NCI-H82 treated with DMSO at 0.1 percent for 48 hours (cell line): Measurements from ENCODE around the gene KRTAP5-5.
"Not testable (repeated sequence)": the region's sequence is repeated elsewhere in the genome, so short reads cannot be mapped to it uniquely, and the experiment has no call there.

Source experiments
- DNase-seq: peaks from one replicate; lab custom pipeline; 2025; ENCODE audit not compliant: unreplicated experiment; lab: John Stamatoyannopoulos, UW

KRTAP5-5 gene, protein sequence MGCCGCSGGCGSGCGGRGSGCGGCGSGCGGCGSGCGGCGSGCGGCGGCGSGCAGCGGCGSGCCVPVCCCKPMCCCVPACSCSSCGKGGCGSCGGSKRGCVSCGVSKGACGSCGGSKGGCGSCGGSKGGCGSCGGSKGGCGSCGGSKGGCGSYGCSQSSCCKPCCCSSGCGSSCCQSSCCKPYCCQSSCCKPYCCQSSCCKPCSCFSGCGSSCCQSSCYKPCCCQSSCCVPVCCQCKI

DNA sequence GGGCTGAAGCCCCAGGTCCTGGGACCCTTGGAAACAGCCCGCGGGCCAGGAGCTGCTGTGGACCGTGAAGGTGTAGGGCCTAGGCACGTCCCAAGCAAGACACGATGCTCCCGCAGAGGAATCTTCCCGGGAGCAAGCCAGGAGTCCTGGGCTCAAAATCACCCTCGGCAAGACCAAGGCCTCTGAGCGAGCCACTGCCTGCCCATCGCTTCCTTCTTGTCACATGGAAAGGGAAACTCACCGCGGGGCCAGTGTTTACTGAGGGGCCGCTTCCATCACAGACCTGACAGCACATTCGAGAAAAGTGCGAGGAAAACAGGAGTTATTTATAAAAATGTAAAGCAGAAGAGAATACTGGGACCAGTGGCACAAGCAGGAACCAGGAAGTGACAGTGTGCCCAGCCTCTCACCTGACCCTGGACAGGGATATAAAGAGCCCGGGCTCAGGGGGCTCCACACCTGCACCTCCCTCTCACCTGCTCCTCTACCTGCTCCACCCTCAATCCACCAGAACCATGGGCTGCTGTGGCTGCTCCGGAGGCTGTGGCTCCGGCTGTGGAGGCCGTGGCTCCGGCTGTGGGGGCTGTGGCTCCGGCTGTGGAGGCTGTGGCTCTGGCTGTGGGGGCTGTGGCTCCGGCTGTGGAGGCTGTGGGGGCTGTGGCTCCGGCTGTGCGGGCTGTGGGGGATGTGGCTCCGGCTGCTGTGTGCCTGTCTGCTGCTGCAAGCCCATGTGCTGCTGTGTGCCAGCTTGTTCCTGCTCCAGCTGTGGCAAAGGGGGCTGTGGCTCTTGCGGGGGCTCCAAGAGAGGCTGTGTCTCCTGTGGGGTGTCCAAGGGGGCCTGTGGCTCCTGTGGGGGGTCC, at the start of gene KRTAP5-5:
KRTAP5-5 (plus strand) TSS at position 450 of the 860 bp plus-strand sequence; CDS start at position 516, 66 bp downstream.
- DNase-seq, result no peak

DNA sequence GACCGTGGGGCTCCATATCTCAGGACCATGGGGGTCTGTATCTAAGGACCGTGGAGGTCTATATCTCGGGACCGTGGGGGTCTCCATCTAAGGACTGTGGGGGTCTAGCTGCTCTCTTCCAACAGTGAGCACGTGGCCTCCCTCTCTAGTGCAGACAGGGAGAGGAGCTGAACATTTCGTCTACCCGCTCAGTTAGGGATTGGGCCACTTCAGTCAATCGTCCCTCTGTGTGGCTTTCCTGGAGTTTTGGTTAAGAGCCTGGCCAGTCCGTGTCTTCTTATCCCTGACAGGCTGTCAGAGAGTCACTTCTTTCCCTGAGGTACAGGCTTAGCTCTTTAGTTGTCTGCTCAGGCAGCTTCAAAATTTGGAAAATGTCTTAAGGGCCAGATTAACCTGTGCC, 47.6 kb upstream of the KRTAP5-5 start:
- DNase-seq, result no peak

DNA sequence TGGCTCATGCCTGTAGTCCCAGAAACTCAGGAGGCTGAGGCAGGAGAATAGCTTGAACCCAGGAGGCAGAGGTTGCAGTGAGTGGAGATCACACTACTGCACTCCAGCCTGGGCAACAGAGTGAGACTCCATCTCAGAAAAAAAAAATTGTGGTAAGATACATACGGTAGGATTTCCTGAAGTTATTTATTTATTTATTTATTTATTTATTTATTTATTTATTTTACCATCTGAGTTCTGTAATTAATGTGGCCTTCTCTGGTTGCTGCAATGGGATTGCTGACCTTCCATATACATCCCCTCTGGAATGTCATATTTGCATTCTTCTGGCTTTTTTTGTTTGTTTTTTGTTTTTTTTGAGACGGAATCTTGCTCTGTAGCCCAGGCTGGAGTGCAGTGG, 46.7 kb upstream of the KRTAP5-5 start:
- not testable (repeated sequence) for DNase-seq

DNA sequence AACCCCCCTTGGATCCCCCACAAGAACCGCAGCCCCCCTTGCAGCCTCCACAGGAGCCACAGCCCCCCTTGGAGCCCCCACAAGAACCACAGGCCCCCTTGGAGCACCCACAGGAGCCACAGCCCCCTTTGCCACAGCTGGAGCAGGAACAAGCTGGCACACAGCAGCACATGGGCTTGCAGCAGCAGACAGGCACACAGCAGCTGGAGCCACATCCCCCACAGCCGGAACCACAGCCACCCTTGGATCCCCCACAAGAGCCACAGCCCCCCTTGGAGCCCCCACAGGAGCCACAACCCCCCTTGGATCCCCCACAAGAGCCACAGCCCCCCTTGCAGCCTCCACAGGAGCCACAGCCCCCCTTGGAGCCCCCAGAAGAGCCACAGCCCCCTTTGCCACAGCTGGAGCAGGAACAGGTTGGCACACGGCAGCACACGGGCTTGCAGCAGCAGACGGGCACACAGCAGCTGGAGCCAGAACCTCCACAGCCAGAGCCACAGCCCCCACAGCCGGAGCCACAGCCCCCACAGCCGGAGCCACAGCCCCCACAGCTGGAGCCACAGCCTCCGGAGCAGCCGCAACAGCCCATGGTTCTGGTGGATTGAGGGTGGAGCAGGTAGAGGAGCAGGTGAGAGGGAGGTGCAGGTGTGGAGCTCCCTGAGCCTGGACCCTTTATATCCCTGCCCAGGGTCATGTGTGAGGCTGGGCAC, 44.8 kb upstream of the KRTAP5-5 start, which contains the start of gene KRTAP5-1:
KRTAP5-1 (minus strand) TSS at position 623 of the 710 bp plus-strand sequence; CDS start at position 589, 34 bp downstream.
- DNase-seq, result not testable (repeated sequence)

DNA sequence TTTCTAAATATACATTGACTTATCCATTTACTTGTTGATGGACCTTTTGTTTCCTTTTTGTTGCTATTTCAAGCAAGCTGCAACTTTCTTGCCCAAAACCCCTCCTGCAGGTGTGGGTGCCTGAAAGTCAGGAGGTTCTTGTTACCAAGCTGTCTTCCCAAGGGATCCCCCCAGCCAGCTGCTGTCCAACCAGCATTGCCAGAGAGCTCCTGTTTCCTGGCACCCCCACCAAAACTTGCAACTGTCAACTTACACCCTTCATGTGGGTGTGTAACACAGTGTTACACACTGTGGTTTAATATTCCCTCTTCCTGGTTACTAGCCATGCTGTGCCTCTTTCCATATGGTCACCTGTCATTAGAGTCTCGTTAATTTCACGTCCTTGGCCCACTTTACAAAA, 42.9 kb upstream of the KRTAP5-5 start:
- DNase-seq, result no peak

DNA sequence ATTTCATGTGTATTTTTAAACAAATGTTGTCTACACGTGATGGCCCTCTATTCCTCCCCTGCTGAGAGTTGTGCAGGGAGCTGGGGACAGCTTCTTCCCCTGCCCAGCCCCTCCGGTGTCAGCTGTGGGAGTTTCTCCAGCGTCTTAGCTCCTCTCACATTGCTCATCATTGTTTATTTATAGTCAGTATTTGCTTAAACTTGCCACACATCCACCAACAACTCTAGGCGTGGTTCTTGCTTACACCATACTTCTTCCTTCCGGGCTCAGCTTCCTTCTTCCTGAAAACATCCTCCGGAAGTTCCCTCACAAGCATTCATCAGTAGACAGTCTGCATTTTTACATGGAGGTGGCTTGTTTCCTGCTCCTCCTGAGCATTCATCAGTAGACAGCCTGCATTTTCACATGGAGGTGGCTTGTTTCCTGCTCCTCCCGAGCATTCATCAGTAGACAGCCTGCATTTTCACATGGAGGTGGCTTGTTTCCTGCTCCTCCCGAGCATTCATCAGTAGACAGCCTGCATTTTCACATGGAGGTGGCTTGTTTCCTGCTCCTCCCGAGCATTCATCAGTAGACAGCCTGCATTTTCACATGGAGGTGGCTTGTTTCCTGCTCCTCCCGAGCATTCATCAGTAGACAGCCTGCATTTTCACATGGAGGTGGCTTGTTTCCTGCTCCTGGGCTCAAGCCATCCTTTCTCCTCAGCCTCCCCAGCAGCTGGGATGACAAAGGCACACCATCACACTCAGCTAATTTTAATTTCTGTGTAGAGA, 40.2 kb upstream of the KRTAP5-5 start:
- DNase-seq, result not testable (repeated sequence)

DNA sequence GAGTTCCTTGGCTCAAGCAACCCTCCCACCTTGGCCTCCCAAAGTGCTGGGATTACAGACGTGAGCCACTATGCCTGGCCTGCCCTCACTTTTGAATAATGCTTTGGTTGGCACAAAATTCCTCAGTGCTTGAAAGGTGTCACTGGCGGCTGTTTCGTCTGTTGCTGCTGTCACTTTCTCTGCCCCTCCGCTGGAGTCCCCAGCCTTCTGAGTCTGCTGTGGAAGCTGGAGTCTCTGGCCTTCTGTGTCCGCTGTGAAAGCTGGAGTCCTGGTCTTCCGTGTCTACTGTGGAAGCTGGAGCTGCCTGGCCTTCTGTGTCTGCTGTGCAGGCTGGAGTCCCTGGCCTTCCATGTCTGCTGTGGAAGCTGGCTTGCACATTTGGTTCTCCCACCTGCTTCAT, 39.6 kb upstream of the KRTAP5-5 start:
- no peak for DNase-seq

DNA sequence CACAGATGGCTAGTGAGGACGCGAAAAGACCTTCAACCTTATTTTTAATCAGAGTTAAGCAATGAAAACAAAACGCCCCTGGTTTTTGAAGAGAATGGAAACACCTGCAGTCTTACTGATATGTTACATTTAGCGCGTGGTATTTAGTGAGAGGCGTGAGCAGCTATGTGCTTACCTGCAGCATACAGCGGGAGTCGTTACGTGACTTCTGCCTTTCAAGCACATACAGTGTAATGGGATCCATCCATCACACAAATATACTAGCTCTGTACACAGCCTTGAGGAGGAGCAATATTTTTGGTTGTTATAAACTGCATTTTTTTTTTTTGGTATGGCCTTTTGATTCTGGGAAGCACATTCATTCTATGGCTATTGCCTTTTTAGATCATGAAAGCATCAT, 36.9 kb upstream of the KRTAP5-5 start:
- DNase-seq, result no peak

DNA sequence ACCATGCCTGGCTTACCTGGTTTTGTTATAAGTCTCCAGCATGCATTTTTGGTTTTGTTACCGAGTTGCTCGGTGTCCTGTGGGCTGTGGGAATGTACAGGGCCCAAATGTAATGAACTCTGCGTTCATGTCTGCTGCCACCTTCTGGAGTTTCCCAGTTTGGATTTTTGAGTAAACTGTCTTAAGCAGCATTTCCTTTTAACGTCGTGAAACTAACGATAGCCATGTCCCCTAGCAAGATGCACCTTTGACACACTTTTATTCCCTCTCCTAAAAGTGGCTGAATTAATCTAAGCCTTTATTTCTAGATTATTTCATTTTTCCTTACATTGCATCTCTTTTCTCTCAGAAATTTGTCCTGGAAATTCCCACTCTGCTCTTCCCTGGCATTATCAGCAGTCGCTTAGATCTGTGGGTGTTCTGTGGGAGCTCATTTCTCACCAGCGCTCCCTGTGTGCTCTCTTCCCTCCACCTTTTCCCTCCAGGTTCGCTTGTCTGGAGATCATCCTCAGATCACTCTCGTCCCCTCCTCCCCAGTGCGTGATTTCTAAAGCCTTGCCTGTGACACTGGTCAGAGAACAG, 33.5 kb upstream of the KRTAP5-5 start:
- DNase-seq, result not testable (repeated sequence)

DNA sequence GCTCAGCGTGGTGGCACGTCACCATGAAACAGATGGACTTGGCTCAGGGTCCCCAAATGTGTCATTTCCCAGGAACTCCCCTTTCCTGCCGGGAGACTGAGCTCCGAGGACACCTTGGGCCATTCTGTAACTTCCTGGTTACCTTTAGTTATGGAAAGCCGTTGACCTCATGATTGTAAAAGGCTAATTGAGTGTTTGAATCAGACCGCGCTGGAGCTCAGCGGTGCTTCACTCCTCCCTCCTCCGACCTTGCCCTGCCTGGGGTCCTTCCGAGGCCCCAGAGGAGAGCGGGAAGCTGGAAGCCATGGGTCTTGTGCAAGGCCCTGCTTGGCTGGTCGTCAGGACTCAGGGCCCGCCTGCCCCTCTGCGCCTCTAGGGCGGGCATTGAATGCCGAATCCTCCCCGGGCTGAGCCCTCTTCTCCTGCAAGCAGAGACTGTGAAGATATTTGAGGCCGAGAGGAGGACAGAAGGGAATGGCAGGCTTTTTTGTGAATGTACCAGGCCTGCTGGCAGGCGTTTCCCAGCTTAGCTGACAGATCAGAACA, 32.9 kb upstream of the KRTAP5-5 start:
- not testable (repeated sequence) for DNase-seq

DNA sequence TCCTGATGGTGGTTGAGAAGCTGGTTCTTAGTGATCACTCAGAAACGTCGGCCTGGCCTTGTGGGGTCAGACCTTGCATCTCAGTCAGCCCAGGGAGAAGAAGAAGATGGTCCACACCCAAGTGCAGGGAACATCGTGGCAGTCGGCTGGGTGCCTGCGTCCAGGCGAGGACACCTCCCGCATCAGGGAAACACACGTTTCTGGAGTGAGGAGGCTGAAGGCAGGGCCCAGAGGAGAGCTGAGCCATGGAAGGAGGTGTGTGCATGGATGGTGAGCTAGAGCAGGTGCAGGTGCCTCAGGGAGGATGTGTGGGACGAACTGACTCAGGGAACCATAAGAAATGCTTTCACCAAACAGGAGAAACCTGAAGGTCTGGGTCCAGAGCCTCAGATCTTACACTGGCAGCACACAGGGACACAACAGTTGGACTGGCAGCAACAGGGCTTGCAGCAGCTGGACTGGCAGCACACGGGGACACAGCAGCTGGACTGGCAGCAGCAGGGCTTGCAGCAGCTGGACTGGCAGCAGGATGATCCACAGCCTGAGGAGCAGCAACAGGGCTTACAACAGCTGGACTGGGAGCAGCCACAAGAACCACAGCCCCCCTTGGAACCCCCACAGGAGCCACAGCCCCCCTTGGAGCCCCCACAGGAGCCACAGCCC, 32.1 kb upstream of the KRTAP5-5 start:
- DNase-seq, result no peak

DNA sequence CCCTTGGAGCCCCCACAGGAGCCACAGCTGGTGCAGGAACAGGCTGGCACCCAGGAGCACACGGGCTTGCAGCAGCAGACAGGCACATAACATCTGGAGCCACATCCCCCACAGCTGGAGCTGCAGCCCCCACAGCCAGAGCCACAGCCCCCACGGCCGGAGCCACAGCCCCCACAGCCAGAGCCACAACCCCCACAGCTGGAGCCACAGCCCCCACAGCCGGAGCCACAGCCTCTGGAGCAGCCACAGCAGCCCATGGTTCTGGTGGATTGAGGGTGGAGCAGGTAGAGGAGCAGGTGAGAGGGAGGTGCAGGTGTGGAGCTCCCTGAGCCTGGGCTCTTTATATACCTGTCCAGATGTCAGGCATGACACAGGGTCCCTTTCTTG, 31.6 kb upstream of the KRTAP5-5 start, which contains the start of gene KRTAP5-2:
KRTAP5-2 (minus strand) TSS at position 301 of the 387 bp plus-strand sequence; CDS start at position 257, 44 bp downstream.
- no peak for DNase-seq

DNA sequence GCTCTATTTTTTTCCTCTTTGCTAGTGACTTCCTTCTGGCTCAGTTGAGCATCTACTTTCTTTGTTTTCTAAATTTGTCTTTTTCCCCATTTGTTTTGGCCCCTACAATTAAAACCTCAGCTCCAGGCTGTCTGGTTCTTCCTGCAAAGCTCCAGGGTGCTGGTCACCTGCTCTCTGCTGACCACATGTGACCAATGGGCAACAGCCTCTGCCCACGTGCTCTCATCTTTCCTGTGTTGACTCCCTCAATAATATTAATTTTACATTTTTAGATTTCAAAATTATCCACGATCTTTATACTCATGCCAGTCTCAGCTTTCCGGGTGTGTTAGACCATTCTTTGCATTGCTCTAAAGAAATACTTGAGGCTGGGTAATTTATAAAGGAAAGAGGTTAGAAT, 31.2 kb upstream of the KRTAP5-5 start:
- not testable (repeated sequence) for DNase-seq

DNA sequence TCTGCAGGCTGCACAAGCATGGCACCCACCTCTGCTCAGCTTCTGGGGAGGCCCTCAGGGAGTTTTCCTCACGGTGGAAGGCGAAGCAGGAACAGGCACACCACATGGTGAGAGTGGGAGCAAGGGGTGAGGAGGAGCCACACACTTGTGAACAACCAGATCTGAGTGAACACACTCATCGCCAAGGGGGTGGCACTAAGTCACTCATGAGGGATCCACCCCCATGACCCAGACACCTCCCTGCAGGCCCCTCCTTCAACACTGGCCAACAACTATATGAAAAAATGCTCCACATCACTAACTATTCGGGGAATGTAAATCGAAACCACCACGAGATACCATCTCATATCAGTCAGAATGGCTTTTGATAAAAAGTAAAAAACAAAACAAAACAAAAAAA, 30.8 kb upstream of the KRTAP5-5 start:
- DNase-seq, result no peak

DNA sequence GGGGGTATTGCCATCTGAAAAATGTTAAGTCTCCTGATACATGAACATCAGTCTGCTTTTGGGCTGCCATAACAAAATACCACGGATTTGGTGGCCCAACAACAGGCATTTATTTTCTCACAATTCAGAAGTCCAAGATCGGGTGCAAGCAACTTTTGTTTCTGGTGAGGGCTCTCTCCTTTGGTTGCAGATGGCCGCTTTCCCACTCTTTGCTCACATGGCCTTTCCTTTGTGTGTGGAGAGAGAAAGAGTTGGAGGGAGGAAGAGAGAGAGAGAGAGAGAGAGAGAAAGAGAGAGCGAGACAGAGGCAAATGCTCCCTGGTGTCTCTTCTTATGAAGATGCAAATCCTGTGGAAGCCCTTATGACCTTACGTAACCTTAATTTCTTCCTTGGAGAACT, 28.9 kb upstream of the KRTAP5-5 start:
- DNase-seq, result no peak

DNA sequence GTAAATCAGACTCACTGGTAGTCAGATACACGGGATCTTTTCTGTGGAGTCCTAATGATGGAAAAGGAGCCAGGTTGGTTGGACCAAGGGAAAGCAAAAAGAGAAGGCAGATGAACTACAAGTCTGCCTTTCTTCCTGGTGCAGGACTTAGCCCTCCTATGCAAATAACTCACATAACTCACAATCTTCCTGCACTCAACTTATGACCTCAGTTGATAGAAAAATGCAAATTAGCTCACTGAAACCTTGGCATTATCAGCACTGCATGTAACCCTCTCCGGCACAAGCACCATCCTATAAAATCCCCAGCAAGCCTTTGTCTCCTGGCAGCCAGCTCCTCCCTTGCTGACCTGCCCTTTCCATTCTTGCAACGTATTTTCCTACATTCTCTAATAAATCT, 27.9 kb upstream of the KRTAP5-5 start:
- DNase-seq, result not testable (repeated sequence)

DNA sequence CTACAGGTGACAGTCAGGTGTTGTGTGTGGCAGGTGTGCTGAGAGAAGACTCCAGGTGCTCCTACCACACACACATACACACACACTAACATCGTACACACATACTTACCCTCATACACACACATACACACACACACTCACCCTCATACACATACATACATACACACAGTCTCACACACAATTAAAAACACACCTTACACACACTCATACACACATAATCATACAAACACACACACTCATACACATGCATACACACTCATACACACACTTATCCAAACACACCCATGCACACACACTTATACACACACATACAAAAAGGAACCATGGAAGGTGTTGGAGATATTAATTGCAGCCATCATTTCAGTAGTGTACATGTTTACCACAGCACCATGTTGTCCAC, 25.9 kb upstream of the KRTAP5-5 start:
- no peak for DNase-seq

DNA sequence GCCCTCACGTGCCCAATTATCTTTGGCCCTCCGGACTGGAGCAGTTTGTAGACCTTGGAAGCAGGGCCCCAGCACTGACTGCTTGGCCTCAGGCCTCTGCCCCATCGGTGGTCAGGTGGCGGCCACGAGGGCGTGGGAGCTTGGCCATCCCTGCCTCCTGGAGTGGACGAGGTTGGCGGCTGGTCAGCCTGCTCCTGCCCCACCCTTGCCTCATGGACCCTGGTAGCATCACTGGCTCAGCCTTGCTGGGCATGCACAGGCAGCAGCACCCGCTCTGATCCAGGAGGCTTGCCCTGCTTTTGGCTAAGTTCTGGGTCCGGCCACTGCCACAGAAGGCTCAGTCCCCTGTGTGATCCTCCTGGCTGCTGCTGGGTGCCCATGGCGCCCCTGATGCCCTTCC, 25.4 kb upstream of the KRTAP5-5 start:
- DNase-seq, result no peak

DNA sequence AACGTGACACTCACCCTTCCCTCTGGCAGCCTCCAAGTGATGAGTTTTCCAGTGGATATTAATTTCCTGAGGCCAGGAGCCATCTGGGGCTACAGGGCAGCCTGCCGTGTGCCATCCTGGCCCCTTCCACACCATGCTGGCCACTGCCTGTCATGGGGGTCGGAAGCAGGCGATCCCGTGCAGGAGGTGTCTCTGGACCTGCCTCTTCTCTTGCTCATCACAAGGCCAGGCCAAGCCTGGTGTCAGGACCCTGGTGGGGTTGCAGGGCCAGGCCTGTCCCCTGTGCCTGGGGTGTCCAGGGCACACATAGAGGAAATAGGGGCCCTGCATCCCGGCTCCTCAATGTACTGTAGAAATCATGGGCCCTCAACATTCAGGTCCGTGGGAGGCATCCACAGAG, 24.9 kb upstream of the KRTAP5-5 start:
- no peak for DNase-seq

DNA sequence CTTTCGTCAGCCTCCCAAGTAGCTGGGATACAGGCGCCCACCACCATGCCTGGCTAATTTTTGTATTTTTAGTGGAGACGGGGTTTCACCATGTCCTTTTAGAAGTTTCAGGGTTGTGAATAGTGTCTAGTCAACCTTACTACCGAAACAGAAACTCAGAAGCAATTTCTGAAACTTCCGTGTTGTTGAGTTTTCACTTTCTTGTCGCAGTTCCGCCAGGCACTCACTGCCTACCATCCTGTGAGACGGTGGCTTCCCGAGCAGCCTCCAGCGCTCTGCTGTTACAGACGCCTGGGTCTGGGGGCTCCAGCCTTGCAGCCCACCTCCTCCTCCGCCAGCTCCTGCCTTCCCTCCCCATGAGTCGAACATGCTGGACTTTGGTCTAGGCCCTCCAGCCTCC, 23.7 kb upstream of the KRTAP5-5 start:
- DNase-seq, result not testable (repeated sequence)
